AG04450 (cell line): ENCODE results near the gene VWA1. TPM values are rescaled to one million over a fixed set of nuclear protein-coding genes. Genes with fewer than 3 reads are reported as not detected.

Experiments
- CTCF ChIA-PET: fragments of 300-600, 350-600 bp; formaldehyde crosslinking; extraction: SDS; loops from one replicate; lab custom pipeline; 2022; ENCODE audit warnings: antibody characterized with exemption, inconsistent platforms; lab: Charles Lee
- POLR2A ChIA-PET: fragments of 350-600 bp; formaldehyde crosslinking; extraction: SDS; loops from one replicate; lab custom pipeline; 2021; ENCODE audit warnings: antibody characterized with exemption, inconsistent platforms; lab: Yijun Ruan, JAX
- DNase-seq: peaks from one replicate; pipeline ENCODE4 v3.0.0-alpha.2; 2011; ENCODE audit warnings: low read depth, low spot score
- H3K27ac ChIP-seq: one replicate; pipeline ENCODE4 v1.5.1; 2012; ENCODE audit warnings: low read depth, low read length, control low read depth
- H3K27me3 ChIP-seq: one replicate; pipeline ENCODE4 v1.6.0; 2012; ENCODE audit warnings: low read length; ENCODE audit not compliant: control insufficient read depth, insufficient read depth
- H3K4me3 ChIP-seq: 2 replicates; pipeline ENCODE4 v1.5.1; 2011; ENCODE audit warnings: mild to moderate bottlenecking, low read depth, low read length, control low read depth
- H3K9me3 ChIP-seq: 2 replicates; pipeline ENCODE4 v1.5.1; 2012; ENCODE audit warnings: low read length; ENCODE audit not compliant: control insufficient read depth, insufficient read depth
- polyA plus RNA-seq: library from polyadenylated mRNA; depleted of rRNA; stranded (reverse); fragments of >200 nt; gene quantifications from 2 replicates; pipeline ENCODE4 v1.2.3, GENCODE V29; 2011
- TF ChIP-seq, protein P1 (sequence below): IDR thresholded peaks from 2 replicates; pipeline ENCODE4 v1.5.1; 2011; ENCODE audit warnings: low read depth, low read length, control low read depth, inconsistent platforms

Gene VWA1
- polyA plus RNA-seq, 1 experiment: 3.9 TPM

DNA sequence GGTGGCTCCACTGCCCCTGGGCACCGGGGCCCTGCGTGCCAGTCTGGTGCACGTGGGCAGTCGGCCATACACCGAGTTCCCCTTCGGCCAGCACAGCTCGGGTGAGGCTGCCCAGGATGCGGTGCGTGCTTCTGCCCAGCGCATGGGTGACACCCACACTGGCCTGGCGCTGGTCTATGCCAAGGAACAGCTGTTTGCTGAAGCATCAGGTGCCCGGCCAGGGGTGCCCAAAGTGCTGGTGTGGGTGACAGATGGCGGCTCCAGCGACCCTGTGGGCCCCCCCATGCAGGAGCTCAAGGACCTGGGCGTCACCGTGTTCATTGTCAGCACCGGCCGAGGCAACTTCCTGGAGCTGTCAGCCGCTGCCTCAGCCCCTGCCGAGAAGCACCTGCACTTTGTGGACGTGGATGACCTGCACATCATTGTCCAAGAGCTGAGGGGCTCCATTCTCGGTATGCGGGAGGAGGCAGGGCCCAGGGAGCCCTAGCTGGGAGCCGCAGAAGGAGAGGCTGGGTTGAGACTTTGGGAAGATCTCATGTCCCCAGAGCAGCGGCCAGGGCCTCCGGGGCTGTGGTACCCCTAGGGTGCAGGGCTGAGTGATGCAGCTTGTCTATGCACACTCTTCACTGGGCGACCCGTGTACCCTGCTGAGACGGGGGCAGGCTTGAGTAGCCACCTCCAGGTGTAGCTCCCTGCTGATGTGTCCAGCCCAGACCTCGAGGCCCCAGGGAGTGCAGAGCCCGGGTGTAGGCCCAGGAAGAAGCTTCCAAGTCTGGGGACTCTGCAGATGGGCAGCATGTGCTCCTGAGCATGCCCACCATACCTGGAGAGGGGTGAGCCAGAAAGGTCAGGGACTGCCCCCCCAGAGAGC is 1.8 kb downstream of the VWA1 start:
- no peak overlapping the region for H3K4me3 ChIP-seq
- TF ChIP-seq, protein P1, sequence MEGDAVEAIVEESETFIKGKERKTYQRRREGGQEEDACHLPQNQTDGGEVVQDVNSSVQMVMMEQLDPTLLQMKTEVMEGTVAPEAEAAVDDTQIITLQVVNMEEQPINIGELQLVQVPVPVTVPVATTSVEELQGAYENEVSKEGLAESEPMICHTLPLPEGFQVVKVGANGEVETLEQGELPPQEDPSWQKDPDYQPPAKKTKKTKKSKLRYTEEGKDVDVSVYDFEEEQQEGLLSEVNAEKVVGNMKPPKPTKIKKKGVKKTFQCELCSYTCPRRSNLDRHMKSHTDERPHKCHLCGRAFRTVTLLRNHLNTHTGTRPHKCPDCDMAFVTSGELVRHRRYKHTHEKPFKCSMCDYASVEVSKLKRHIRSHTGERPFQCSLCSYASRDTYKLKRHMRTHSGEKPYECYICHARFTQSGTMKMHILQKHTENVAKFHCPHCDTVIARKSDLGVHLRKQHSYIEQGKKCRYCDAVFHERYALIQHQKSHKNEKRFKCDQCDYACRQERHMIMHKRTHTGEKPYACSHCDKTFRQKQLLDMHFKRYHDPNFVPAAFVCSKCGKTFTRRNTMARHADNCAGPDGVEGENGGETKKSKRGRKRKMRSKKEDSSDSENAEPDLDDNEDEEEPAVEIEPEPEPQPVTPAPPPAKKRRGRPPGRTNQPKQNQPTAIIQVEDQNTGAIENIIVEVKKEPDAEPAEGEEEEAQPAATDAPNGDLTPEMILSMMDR: no peak
- CTCF ChIA-PET: interaction anchor here (0.9 to 1.1 kb wide), 2 partner anchors 38 to 67 kb away, joined by 3 read pairs; partner anchors contain the start of gene CCNL2
- no peaks in the 10 kb centered on the region for H3K27me3 ChIP-seq
- POLR2A ChIA-PET: interaction anchor here (1.2 kb wide), 1 partner anchor 38 kb away, joined by 3 read pairs; the partner anchor contains the start of gene CCNL2
- DNase-seq: no peak
- H3K27ac ChIP-seq: no peak overlapping the region
- no peaks in the 10 kb centered on the region; the same call in 1 of the 2 replicates for H3K9me3 ChIP-seq

DNA sequence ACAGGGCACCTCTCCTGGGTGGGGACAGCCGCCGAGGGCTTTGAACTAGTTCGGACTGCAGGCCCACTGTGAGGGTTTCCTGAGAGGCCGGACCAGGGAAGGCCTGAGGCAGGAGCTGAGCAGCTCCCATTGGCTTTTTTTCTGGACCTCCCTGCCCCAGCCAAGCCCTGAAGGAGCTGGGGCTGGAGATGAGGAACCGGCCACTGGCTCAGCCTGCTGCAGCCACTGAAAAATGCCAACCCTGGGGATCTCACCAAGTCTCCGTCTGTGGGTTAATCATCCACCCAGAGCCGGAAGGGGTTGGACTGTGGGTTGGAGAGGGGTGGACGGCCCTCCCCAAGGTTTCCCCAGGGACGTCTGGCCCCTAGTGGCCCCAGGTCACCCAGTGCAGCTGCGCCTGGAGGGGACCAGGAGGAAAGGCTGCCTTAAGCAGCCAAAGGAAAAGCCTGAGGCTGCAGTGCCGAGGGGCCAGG is 2.5 kb downstream of the VWA1 start:
- ChIA-PET CTCF (no interaction called here), POLR2A (interaction anchor here (1.2 kb wide), 1 partner anchor 39 kb away, joined by 3 read pairs; the partner anchor contains the start of gene CCNL2)
- TF ChIP-seq, protein P1: no peak
- H3K27ac ChIP-seq: no peak overlapping the region
- H3K9me3 ChIP-seq: no peaks in the 10 kb centered on the region; the same call in 1 of the 2 replicates
- DNase-seq: no peak
- no peaks in the 10 kb centered on the region for H3K27me3 ChIP-seq
- no peak overlapping the region for H3K4me3 ChIP-seq

DNA sequence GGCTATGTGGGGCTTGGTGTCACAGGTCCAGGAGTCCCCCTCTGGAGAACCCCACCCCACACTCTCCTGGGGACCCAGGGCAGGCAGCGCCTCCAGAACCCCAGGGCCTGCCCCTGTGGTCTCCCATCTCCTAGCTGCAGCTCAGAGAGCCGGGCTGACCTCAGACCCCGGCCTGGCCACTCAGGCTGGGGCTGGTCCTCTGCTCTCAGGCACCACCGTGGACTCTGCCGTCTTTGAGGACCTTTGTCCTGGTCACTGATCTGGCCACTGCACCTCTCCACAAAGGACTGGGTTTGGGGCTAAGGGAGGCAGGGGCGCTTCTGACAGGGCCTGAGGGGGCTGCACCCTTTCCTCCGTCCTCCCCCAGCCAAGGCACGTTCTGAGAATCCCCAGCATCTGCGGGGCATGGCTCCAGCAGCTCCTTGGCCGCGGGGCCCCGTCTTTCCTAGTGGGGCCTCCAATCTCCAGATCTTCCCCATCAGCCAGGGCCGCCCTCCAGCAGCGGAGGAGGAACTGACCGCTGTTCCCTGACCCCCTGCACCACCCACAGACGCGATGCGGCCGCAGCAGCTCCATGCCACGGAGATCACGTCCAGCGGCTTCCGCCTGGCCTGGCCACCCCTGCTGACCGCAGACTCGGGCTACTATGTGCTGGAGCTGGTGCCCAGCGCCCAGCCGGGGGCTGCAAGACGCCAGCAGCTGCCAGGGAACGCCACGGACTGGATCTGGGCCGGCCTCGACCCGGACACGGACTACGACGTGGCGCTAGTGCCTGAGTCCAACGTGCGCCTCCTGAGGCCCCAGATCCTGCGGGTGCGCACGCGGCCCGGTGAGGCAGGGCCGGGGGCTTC is 3.3 kb downstream of the VWA1 start:
- no peak overlapping the region for H3K4me3 ChIP-seq
- POLR2A ChIA-PET: no interaction called here
- TF ChIP-seq, protein P1: no peak

DNA sequence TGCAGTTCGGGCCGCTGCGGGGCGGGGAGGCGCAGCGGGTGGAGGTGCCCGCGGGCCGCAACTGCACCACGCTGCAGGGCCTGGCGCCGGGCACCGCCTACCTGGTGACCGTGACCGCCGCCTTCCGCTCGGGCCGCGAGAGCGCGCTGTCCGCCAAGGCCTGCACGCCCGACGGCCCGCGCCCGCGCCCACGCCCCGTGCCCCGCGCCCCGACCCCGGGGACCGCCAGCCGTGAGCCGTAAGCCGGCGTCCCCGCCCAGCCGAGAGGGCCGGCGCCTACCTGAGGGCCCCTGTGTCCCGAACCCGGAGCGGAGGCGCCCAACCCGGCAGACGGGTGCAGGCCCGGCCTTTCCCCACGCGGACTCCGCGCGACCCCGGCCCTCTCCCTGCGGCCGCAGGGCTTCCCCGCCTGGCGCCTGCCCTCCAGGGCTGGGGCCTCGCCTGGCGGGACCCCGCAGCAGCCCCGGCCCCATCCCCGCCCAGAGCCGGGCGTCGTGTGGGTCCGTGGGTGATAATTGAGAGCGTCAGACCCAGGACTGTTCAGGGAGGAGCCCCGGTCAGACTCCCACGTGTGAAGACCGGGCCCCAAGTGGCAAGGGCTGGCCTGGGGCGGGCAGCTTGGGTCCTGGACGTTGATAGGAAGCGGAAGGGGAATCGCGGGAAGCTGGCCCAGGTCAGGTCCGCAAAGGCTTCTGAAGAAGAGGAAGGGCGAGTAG is 4.2 kb downstream of the VWA1 start:
- TF ChIP-seq, protein P1: no peak
- no peak for DNase-seq
- H3K27me3 ChIP-seq: no peaks in the 10 kb centered on the region
- H3K27ac ChIP-seq: no peak overlapping the region
- no peak overlapping the region for H3K4me3 ChIP-seq
- ChIA-PET POLR2A (no interaction called here), CTCF (interaction anchor here (2.4 kb wide), 1 partner anchor 10 kb away, joined by 13 read pairs; no protein-coding TSS in a partner anchor)
- no peaks in the 10 kb centered on the region; the same call in 1 of the 2 replicates for H3K9me3 ChIP-seq

More for the DNA sequence above, 3.3 kb downstream of the VWA1 start:
- no peaks in the 10 kb centered on the region; the same call in 1 of the 2 replicates for H3K9me3 ChIP-seq
- H3K27me3 ChIP-seq: no peaks in the 10 kb centered on the region
- CTCF ChIA-PET: no interaction called here
- no peak overlapping the region for H3K27ac ChIP-seq
- no peak for DNase-seq
